GM12864 (cell line): ENCODE measurements around the gene CACNA1G.

Experiments used
- DNase-seq: peaks from one replicate; pipeline ENCODE4 v3.0.0-alpha.2; 2011; ENCODE audit warnings: low read depth
- H3K4me3 ChIP-seq: 2 replicates; pipeline ENCODE4 v1.5.1; 2011; ENCODE audit warnings: mild to moderate bottlenecking, low read depth, low read length, control low read depth
- TF ChIP-seq, protein P1 (sequence below): IDR thresholded peaks from 2 replicates; pipeline ENCODE4 v1.5.1; 2011; ENCODE audit warnings: low read depth, mild to moderate bottlenecking, moderate library complexity, low read length, control low read depth, inconsistent platforms; ENCODE audit errors: missing control alignments

Gene CACNA1G

DNA sequence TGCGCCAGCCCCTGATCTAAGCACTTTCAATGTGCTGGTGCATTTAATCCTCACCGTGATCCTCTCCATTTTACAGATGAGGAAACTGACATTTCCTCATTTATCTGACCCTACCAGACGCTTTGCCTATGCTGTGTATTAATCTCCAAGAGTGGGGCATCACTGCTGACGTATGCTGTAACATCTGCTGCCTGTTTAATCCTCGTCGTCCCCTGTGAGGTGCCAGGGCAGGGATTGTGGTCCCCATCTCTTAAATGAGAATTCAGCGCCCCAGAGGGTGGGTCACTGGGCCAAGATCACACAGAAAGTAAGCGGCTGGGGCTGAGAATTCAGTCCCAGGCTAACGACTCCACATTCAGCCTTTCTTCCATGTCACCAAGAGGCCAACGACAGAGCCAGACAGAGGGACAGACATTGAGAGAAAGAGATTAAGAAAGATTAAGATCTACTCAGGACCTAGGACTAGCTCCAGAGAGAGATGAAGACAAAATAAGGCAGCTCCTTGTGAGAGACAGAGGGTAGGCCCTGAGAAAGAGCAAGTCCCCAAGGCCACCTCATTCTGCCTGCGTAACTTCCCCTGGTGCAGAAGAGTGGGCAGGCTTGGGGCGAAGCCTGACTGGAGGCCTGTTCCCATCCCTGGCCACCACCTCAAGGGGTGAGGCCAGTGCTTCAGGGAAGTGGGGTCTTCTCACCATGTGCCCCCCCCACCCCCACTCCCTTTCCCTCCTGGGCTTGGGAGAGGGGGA, 13.5 kb downstream of the CACNA1G start:
- TF ChIP-seq, protein P1, sequence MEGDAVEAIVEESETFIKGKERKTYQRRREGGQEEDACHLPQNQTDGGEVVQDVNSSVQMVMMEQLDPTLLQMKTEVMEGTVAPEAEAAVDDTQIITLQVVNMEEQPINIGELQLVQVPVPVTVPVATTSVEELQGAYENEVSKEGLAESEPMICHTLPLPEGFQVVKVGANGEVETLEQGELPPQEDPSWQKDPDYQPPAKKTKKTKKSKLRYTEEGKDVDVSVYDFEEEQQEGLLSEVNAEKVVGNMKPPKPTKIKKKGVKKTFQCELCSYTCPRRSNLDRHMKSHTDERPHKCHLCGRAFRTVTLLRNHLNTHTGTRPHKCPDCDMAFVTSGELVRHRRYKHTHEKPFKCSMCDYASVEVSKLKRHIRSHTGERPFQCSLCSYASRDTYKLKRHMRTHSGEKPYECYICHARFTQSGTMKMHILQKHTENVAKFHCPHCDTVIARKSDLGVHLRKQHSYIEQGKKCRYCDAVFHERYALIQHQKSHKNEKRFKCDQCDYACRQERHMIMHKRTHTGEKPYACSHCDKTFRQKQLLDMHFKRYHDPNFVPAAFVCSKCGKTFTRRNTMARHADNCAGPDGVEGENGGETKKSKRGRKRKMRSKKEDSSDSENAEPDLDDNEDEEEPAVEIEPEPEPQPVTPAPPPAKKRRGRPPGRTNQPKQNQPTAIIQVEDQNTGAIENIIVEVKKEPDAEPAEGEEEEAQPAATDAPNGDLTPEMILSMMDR: no peak
- no peak for DNase-seq
- H3K4me3 ChIP-seq: no peak overlapping the region

DNA sequence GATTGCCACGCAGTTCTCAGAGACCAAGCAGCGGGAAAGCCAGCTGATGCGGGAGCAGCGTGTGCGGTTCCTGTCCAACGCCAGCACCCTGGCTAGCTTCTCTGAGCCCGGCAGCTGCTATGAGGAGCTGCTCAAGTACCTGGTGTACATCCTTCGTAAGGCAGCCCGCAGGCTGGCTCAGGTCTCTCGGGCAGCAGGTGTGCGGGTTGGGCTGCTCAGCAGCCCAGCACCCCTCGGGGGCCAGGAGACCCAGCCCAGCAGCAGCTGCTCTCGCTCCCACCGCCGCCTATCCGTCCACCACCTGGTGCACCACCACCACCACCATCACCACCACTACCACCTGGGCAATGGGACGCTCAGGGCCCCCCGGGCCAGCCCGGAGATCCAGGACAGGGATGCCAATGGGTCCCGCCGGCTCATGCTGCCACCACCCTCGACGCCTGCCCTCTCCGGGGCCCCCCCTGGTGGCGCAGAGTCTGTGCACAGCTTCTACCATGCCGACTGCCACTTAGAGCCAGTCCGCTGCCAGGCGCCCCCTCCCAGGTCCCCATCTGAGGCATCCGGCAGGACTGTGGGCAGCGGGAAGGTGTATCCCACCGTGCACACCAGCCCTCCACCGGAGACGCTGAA, 15.2 kb downstream of the CACNA1G start:
- no peak overlapping the region for H3K4me3 ChIP-seq
- TF ChIP-seq, protein P1: no peak
- no peak for DNase-seq

DNA sequence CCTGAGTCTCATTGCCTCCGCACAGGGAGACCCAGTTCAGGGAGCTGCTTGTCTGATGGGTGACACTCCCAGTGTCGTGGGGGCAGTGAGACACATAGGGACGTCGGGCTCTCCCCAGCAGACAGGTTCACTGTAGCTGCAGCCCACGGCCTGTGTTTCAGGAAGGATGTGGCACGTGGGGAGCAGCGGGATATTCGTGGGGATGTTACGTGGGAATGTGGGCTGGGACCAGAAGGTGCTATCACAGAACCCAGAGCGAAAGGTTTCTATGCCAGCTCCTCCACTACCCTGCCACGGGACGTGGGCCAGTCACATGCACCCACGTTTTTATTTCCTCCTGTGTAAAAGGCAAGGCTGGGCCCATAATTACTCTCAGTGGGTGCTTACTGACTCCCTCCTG, 16.3 kb downstream of the CACNA1G start:
- H3K4me3 ChIP-seq: no peak overlapping the region
- TF ChIP-seq, protein P1: no peak
- DNase-seq: no peak

DNA sequence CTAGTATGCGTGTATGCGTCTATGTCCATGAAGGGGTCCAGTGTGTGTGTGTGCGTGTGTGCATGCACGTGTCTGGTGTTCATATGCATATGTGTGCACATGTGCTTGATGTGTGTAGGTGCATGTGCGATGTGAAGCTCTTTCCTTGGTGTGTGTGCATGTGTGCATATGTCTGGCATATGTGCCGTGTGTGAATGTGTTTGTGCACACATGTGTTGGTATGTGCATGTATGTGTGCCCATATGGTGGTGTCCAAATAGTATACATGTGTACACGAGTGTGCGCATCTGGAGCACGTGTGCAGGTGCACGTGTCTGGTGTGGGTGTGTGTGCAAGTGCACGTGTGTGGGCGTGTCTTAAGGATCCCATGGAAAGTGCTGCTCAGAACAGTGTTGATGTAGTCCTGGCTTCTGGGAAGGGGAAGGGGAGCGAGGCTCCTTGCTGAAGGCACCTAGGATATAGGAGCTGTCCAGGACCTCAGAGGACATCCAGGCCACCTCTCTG, 17.0 kb downstream of the CACNA1G start:
- H3K4me3 ChIP-seq: no peak overlapping the region
- no peak for DNase-seq
- TF ChIP-seq, protein P1: no peak

DNA sequence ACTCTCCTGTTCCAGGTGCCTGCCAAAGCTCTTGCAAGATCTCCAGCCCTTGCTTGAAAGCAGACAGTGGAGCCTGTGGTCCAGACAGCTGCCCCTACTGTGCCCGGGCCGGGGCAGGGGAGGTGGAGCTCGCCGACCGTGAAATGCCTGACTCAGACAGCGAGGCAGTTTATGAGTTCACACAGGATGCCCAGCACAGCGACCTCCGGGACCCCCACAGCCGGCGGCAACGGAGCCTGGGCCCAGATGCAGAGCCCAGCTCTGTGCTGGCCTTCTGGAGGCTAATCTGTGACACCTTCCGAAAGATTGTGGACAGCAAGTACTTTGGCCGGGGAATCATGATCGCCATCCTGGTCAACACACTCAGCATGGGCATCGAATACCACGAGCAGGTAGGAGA, 17.7 kb downstream of the CACNA1G start:
- TF ChIP-seq, protein P1: no peak
- no peak overlapping the region for H3K4me3 ChIP-seq
- DNase-seq: no peak

DNA sequence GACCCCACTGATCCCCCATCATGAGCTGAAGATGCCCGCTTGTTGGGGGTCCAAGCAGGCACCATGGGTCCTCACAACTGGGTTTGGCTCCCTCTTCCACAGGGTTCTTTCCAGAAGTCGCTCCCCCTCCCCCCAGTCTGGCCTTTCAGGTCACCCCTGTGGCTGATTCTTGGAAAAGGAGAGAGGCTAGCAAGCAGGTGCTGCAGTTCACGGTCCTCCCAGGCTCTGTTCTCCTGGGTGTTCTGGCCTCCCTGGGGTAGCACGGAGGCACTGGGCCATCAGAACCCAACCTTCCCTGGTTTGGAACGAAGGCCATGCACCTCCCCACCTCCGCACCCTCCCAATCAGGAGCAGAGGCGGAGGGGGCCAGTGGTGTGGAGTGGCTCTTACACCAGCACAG, 18.9 kb downstream of the CACNA1G start:
- H3K4me3 ChIP-seq: no peak overlapping the region
- TF ChIP-seq, protein P1: no peak
- no peak for DNase-seq
